Measurements from ENCODE around the gene P2RX1. TPM values are rescaled to one million over a fixed set of nuclear protein-coding genes. Genes with fewer than 3 reads are reported as not detected.

The P2RX1 gene
- total RNA-seq, 1 donor from 2014 or later, result 8.7 TPM

DNA sequence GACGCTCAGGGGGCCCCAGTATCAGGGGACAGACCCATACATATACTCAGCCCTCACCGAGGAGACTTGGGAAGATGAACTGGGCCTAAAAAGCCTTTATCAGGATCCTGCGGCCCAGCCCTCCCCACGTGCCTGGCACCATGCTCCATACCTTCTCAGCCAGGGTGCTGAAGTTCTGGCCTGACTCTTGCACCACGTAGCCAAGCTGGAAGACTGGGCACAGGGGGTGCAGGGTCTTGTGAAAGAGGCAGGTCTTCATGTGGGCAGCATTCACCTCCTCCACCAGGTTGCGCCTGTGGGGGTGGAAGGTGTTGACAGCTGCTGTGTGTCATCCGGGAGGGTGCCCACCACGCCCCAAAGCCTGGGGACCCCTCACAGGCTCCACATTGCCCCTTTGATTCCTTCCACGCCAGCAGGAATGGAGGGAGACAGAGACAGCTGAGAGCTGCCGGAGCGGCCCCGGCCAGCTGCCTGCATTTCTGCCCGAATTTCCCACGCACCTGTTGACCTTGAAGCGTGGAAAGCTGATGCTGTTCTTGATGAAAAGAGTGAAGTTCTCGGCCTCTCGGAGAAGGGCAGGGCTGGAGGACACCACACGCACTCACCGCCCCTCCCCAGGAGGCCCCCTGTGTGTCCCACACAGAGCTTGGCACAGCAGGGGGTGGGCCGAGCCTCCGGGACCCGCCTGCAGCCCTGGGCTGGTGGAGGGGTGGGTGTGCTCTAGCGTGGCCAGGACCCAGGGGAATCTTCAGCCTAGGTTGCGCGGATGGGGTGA is 13.0 kb downstream of the P2RX1 start:
- ATAC-seq, result no peak
- H3K27me3 ChIP-seq (ENCODE audit: low read depth), result no peaks in the 10 kb centered on the region
- no peak overlapping the region for H3K27ac ChIP-seq
- no peaks in the 10 kb centered on the region for H3K36me3 ChIP-seq
- no peak for DNase-seq
- intact Hi-C loops (cut with DNase I), result no loop called here
- H3K9me3 ChIP-seq, result no peaks in the 10 kb centered on the region
- H3K4me3 ChIP-seq, result no peak overlapping the region
- H3K4me1 ChIP-seq, result no peaks in the 10 kb centered on the region
- TF ChIP-seq, protein P1, sequence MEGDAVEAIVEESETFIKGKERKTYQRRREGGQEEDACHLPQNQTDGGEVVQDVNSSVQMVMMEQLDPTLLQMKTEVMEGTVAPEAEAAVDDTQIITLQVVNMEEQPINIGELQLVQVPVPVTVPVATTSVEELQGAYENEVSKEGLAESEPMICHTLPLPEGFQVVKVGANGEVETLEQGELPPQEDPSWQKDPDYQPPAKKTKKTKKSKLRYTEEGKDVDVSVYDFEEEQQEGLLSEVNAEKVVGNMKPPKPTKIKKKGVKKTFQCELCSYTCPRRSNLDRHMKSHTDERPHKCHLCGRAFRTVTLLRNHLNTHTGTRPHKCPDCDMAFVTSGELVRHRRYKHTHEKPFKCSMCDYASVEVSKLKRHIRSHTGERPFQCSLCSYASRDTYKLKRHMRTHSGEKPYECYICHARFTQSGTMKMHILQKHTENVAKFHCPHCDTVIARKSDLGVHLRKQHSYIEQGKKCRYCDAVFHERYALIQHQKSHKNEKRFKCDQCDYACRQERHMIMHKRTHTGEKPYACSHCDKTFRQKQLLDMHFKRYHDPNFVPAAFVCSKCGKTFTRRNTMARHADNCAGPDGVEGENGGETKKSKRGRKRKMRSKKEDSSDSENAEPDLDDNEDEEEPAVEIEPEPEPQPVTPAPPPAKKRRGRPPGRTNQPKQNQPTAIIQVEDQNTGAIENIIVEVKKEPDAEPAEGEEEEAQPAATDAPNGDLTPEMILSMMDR (IDR thresholded peaks at IDR 0.05), result no peak

DNA sequence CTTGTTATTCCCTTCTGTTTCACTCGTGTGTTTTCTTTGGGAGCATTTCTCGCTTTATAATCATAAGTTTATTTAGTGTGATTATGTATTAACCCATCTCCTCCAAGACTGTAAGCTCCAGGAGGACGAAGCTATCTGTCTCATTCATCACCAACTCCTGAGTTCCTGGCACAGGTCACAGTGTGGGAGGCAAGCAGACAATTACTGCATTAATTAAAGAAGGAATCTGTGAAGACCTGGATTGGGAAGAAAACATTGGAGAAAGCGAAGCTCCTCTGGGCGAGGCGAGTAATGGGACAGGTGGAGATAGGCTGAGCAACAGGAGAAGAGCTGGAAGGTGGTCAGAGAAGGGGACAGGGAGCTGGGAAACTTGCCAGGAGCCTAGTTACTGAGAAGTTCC is 15.6 kb downstream of the P2RX1 start:
- ATAC-seq (no peak), DNase-seq (no peak)
- Histone ChIP-seq H3K4me1 (peaks cover 8% of the 10 kb centered on the region), H3K9me3 (no peaks in the 10 kb centered on the region), H3K4me3 (no peak overlapping the region), H3K36me3 (no peaks in the 10 kb centered on the region), H3K27ac (no peak overlapping the region), H3K27me3 (ENCODE audit: low read depth) (no peaks in the 10 kb centered on the region)
- intact Hi-C loops (cut with DNase I), result no loop called here
- TF ChIP-seq, protein P1 (IDR thresholded peaks at IDR 0.05), result no peak

DNA sequence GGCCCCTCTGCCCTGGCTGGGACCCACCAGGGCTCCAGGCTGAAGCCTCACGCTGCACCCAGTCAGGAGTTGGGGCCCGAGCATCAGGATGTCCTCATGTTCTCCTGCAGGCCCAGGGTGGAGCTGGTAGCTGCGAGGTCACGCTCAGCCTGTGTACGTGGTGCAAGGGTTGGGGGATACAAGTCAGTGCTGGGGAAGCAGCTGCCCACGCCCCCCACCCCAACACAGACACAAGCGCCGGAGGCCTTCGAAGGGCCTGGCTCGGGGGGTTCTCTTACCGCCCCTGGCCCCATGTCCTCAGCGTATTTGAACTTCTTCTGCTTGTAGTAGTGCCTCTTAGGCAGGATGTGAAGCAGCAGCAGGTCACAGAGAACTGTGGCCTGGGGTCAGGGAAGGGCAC is 18.5 kb downstream of the P2RX1 start:
- H3K4me1 ChIP-seq, result peaks cover 33% of the 10 kb centered on the region
- no peaks in the 10 kb centered on the region for H3K36me3 ChIP-seq
- DNase-seq, result no peak
- H3K4me3 ChIP-seq, result no peak overlapping the region
- no peak for ATAC-seq
- no peak overlapping the region for H3K27ac ChIP-seq
- no peaks in the 10 kb centered on the region for H3K9me3 ChIP-seq
- intact Hi-C loops (cut with DNase I), result no loop called here
- H3K27me3 ChIP-seq (ENCODE audit: low read depth), result no peaks in the 10 kb centered on the region
- TF ChIP-seq, protein P1 (IDR thresholded peaks at IDR 0.05), result no peak

DNA sequence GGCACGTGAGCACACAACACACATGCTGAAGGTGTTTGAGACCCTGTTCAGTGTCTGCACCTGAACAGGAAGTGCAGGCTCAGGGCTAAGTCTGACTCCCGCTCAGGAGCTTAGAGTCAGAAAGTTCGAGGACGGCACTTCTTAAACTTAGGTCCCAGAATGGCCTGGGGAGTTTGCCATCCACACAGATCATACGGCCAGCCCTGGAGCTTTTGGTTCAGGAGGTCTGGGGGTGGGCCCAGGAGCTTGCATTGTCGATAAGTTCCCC is 19.4 kb downstream of the P2RX1 start:
- intact Hi-C loops (cut with DNase I), result no loop called here
- H3K27ac ChIP-seq, result peak overlapping the region; percentile 85
- TF ChIP-seq, protein P1 (IDR thresholded peaks at IDR 0.05), result no peak
- H3K9me3 ChIP-seq, result no peaks in the 10 kb centered on the region
- peaks cover 36% of the 10 kb centered on the region for H3K4me1 ChIP-seq
- H3K27me3 ChIP-seq (ENCODE audit: low read depth), result no peaks in the 10 kb centered on the region
- ATAC-seq (no peak), DNase-seq (no peak)
- no peak overlapping the region for H3K4me3 ChIP-seq
- no peaks in the 10 kb centered on the region for H3K36me3 ChIP-seq

DNA sequence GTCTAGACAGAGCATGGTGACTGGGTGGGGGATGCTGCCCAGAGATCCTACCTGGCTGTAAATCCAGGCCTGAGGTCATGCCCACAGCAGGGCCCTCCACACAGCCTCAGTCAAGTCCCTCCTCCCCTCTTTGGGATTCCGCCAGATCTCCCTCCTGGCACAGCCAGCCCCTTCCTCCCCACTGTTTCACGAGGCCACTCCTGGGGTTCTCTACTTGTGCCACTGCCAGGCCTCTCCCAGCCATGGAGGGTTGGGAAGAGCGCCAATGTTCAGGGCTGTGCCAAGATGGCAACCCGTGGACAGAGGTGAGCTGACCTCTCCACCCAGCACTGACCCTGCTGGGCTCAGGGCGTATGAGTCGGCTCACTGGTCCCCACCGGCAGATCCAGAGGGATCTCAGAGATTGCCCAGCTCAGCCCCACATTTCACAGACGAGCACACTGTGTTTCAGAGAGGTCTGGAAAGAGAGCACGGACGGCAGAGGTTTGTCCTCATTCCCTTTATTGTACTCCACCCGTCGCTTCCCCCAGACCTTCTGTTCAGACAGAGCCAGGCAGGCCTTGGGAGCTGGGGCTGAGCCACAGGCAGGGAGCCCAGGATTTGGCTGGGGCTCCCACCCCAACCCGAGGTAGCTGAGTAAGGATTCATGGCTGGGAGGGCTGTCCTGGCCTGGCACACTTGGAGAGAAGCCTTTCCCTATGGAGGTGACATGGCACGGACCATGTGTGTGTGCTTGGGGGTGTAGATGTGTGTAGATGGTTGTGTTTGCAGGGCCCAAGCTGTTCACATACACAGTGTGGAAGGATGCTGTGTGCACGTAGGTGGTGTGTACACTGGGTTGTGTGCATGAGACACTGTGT is 19.9 kb downstream of the P2RX1 start:
- peak; percentile 62 for DNase-seq
- H3K4me1 ChIP-seq, result peaks cover 41% of the 10 kb centered on the region
- no peak overlapping the region for H3K4me3 ChIP-seq
- intact Hi-C loops (cut with DNase I), result no loop called here
- no peak for ATAC-seq
- peak overlapping the region; percentile 85 for H3K27ac ChIP-seq
- H3K27me3 ChIP-seq (ENCODE audit: low read depth), result no peaks in the 10 kb centered on the region
- no peaks in the 10 kb centered on the region for H3K36me3 ChIP-seq
- no peaks in the 10 kb centered on the region for H3K9me3 ChIP-seq
- TF ChIP-seq, protein P1 (IDR thresholded peaks at IDR 0.05), result no peak

All from lower lobe of right lung (tissue), 2 donors.